IPS DF 6.9 (cell line): Measurements from ENCODE around the gene CKS1B.

Experiments
- DNase-seq: peaks from one replicate; pipeline ENCODE4 v3.0.0-alpha.2; 2013; ENCODE audit warnings: low read depth, low spot score
- H3K27ac ChIP-seq: one replicate; pipeline ENCODE4 v1.5.1; 2013; ENCODE audit warnings: low read length, control low read depth
- H3K27me3 ChIP-seq: 2 replicates; pipeline ENCODE4 v1.6.1; 2013; ENCODE audit warnings: mild to moderate bottlenecking, low read length; ENCODE audit not compliant: control insufficient read depth, insufficient read depth
- H3K36me3 ChIP-seq: 2 replicates; pipeline ENCODE4 v1.6.1; 2013; ENCODE audit warnings: low read length; ENCODE audit not compliant: control insufficient read depth, insufficient read depth
- H3K4me1 ChIP-seq: 2 replicates; pipeline ENCODE4 v1.6.1; 2013; ENCODE audit warnings: low read length; ENCODE audit not compliant: control insufficient read depth, insufficient read depth
- H3K4me3 ChIP-seq: 2 replicates; pipeline ENCODE4 v1.5.1; 2013; ENCODE audit warnings: mild to moderate bottlenecking, low read length
- H3K9me3 ChIP-seq: 2 replicates; pipeline ENCODE4 v1.6.1; 2013; ENCODE audit warnings: low read length, inconsistent platforms; ENCODE audit not compliant: control insufficient read depth, insufficient read depth
- WGBS: extraction: QIAGEN DNeasy Blood & Tissue Kit; methylation state at CpG from one replicate; pipeline ENCODE4 v1.1.7; 2013; ENCODE audit warnings: mixed read lengths, missing lambda C conversion rate; ENCODE audit not compliant: insufficient read length, insufficient coverage; 5-methylcytosine and 5-hydroxymethylcytosine counted together

The CKS1B gene

GRCh38 chr1:154974102-154974807, at the start of gene CKS1B:
CKS1B (plus strand) TSS chr1:154974681; CDS start chr1:154974746, 65 bp downstream.
- Histone ChIP-seq H3K4me3 (peak within 1 kb of the TSS; percentile 83), H3K4me1 (peaks cover 8% of the 10 kb centered on the region; the same call in 1 of the 2 replicates), H3K27ac (peak within 1 kb of the TSS; percentile 6), H3K36me3 (peaks cover under 1% of the 10 kb centered on the region; the same call in 1 of the 2 replicates), H3K9me3 (no peaks in the 10 kb centered on the region), H3K27me3 (no peaks in the 10 kb centered on the region)
- WGBS, result no CpG with 5 or more reads among the region's 47 CpGs
- DNase-seq, result peak; percentile 99

GRCh38 chr1:154925335-154926170, 48.9 kb upstream of the CKS1B start:
- Histone ChIP-seq H3K9me3 (no peaks in the 10 kb centered on the region), H3K27ac (no peak overlapping the region), H3K27me3 (no peaks in the 10 kb centered on the region), H3K36me3 (peaks cover 5% of the 10 kb centered on the region; the same call in 1 of the 2 replicates), H3K4me3 (no peak overlapping the region; the same call in 1 of the 2 replicates), H3K4me1 (no peaks in the 10 kb centered on the region)
- DNase-seq, result no peak
- WGBS, result no CpG with 5 or more reads among the region's 3 CpGs

- WGBS, result no CpG with 5 or more reads among the region's 13 CpGs
- H3K27ac ChIP-seq, result no peak overlapping the region
- H3K27me3 ChIP-seq, result no peaks in the 10 kb centered on the region
- no peaks in the 10 kb centered on the region for H3K9me3 ChIP-seq
- H3K36me3 ChIP-seq, result peaks cover 5% of the 10 kb centered on the region; the same call in 1 of the 2 replicates
- no peak for DNase-seq
- no peaks in the 10 kb centered on the region for H3K4me1 ChIP-seq
- no peak overlapping the region for H3K4me3 ChIP-seq
These were observed 48.3 kb upstream of the CKS1B start for GRCh38 chr1:154926201-154926600.

GRCh38 chr1:154931940-154932487, 42.5 kb upstream of the CKS1B start:
- H3K9me3 ChIP-seq, result no peaks in the 10 kb centered on the region
- H3K4me1 ChIP-seq, result no peaks in the 10 kb centered on the region
- H3K27me3 ChIP-seq, result no peaks in the 10 kb centered on the region
- H3K36me3 ChIP-seq, result no peaks in the 10 kb centered on the region
- WGBS, result no CpG with 5 or more reads among the region's 11 CpGs
- no peak for DNase-seq
- no peak overlapping the region for H3K4me3 ChIP-seq
- H3K27ac ChIP-seq, result no peak overlapping the region

- no peaks in the 10 kb centered on the region for H3K27me3 ChIP-seq
- H3K36me3 ChIP-seq, result no peaks in the 10 kb centered on the region
- WGBS, result no CpG with 5 or more reads among the region's 5 CpGs
- no peak for DNase-seq
- H3K4me1 ChIP-seq, result no peaks in the 10 kb centered on the region
- H3K27ac ChIP-seq, result no peak overlapping the region
- no peak overlapping the region for H3K4me3 ChIP-seq
- no peaks in the 10 kb centered on the region for H3K9me3 ChIP-seq
These were observed 40.0 kb upstream of the CKS1B start for GRCh38 chr1:154934358-154934948.

GRCh38 chr1:154935749-154936554, 38.5 kb upstream of the CKS1B start:
- Histone ChIP-seq H3K9me3 (no peaks in the 10 kb centered on the region), H3K27ac (no peak overlapping the region), H3K4me1 (peaks cover 1% of the 10 kb centered on the region; the same call in 1 of the 2 replicates), H3K36me3 (no peaks in the 10 kb centered on the region), H3K4me3 (peak overlapping the region; percentile 62; the same call in 1 of the 2 replicates), H3K27me3 (no peaks in the 10 kb centered on the region)
- WGBS, result no CpG with 5 or more reads among the region's 27 CpGs
- no peak for DNase-seq

GRCh38 chr1:154936555-154937084, 37.9 kb upstream of the CKS1B start, which contains the start of gene PMVK:
PMVK (minus strand) TSS chr1:154936719; CDS start chr1:154936685, 34 bp downstream.
- Histone ChIP-seq H3K4me1 (peaks cover 6% of the 10 kb centered on the region; the same call in 1 of the 2 replicates), H3K4me3 (peak within 1 kb of the TSS; percentile 62; the same call in 1 of the 2 replicates), H3K27me3 (no peaks in the 10 kb centered on the region), H3K36me3 (no peaks in the 10 kb centered on the region), H3K9me3 (no peaks in the 10 kb centered on the region), H3K27ac (no peak within 1 kb of the TSS)
- no peak for DNase-seq
- no CpG with 5 or more reads among the region's 45 CpGs for WGBS

GRCh38 chr1:154937085-154937987, 37.1 kb upstream of the CKS1B start:
- Histone ChIP-seq H3K9me3 (no peaks in the 10 kb centered on the region), H3K36me3 (no peaks in the 10 kb centered on the region), H3K4me1 (peaks cover 6% of the 10 kb centered on the region; the same call in 1 of the 2 replicates), H3K4me3 (peak overlapping the region; percentile 62; the same call in 1 of the 2 replicates), H3K27me3 (no peaks in the 10 kb centered on the region), H3K27ac (no peak overlapping the region)
- WGBS, result no CpG with 5 or more reads among the region's 36 CpGs
- no peak for DNase-seq

- Histone ChIP-seq H3K4me3 (no peak overlapping the region), H3K36me3 (no peaks in the 10 kb centered on the region), H3K9me3 (no peaks in the 10 kb centered on the region), H3K4me1 (peaks cover 6% of the 10 kb centered on the region; the same call in 1 of the 2 replicates), H3K27me3 (no peaks in the 10 kb centered on the region), H3K27ac (no peak overlapping the region)
- no CpG with 5 or more reads among the region's 8 CpGs for WGBS
- DNase-seq, result no peak
These were observed 36.5 kb upstream of the CKS1B start for GRCh38 chr1:154937988-154938386.
